ENCODE results near the gene MTG2. TPM values are rescaled to one million over a fixed set of nuclear protein-coding genes. Genes with fewer than 3 reads are reported as not detected.

MTG2 gene
- total and polyA plus RNA-seq, 2 of the 13 experiments (the other 11 are each of a cell fraction or from before 2014, with no cell fraction given): 20.4 to 37.8 TPM

GRCh38 chr20:62136283-62137091 lies 46.3 kb upstream of the MTG2 start (continued):
- TF ChIP-seq AHDC1 (CRISPR knock-in tag; IDR thresholded peaks at IDR 0.05; ENCODE audit: borderline replicate concordance): 0 out of 2 replicates have a peak, but pooled peaks have one; percentile 11
- peak; percentile 56 for TF ChIP-seq SAP130 (CRISPR knock-in tag; IDR thresholded peaks at IDR 0.05; ENCODE audit: low read depth)
- peak; percentile 37; the same call in 1 of the 2 replicates for TF ChIP-seq KMT2A (CRISPR knock-in tag; IDR thresholded peaks at IDR 0.05)
- peak; percentile 84 for TF ChIP-seq RAD21 (CRISPR knock-in tag; IDR thresholded peaks at IDR 0.05)
- TF ChIP-seq SP140L (CRISPR knock-in tag; IDR thresholded peaks at IDR 0.05; ENCODE audit: borderline replicate concordance): 0 out of 2 replicates have a peak, but pooled peaks have one; percentile 56
- TF ChIP-seq XRCC5 (optimal IDR thresholded peaks at IDR 0.05; ENCODE audit: low read length): peak; percentile 96
- 0 out of 2 replicates have a peak, but pooled peaks have one; percentile 28 for TF ChIP-seq FOSL2 (CRISPR knock-in tag; IDR thresholded peaks at IDR 0.05)
- TF ChIP-seq TSC22D2 (CRISPR knock-in tag; IDR thresholded peaks at IDR 0.05; ENCODE audit: borderline replicate concordance): no peak
- TF ChIP-seq ZNF12 (CRISPR knock-in tag; IDR thresholded peaks at IDR 0.05): peak; percentile 73; the same call in 1 of the 2 replicates
- peak; percentile 49; the same call in 1 of the 2 replicates for TF ChIP-seq RXRB (CRISPR knock-in tag; IDR thresholded peaks at IDR 0.05; ENCODE audit: borderline replicate concordance)
- TF ChIP-seq LCORL (IDR thresholded peaks at IDR 0.05): no peak
- no peak for TF ChIP-seq LCORL (CRISPR knock-in tag; IDR thresholded peaks at IDR 0.05)
- TF ChIP-seq CHCHD3 (CRISPR knock-in tag; IDR thresholded peaks at IDR 0.05): no peak
- TF ChIP-seq TFDP1 (CRISPR knock-in tag; IDR thresholded peaks at IDR 0.05; ENCODE audit: borderline replicate concordance): 0 out of 2 replicates have a peak, but pooled peaks have one; percentile 19
- TF ChIP-seq EHMT2 (IDR thresholded peaks at IDR 0.05; ENCODE audit: borderline replicate concordance, low read depth, low read length): no peak
- 0 out of 2 replicates have a peak, but pooled peaks have one; percentile 31 for TF ChIP-seq IRX3 (CRISPR knock-in tag; IDR thresholded peaks at IDR 0.05; ENCODE audit: borderline replicate concordance, low read depth)

All from HepG2 (cell line).